VCaP (cell line): ENCODE results near the gene DGKG.

Experiments
- H3K27ac ChIP-seq: fragments of 450-650 bp; 2 replicates; pipeline ENCODE4 v1.5.1; 2017
- TF ChIP-seq, protein P1 (sequence below): fragments of 450-650 bp; conservative IDR thresholded peaks from 2 replicates; pipeline ENCODE4 v1.5.1; 2017; ENCODE audit warnings: mild to moderate bottlenecking, moderate library complexity

The DGKG gene

DNA sequence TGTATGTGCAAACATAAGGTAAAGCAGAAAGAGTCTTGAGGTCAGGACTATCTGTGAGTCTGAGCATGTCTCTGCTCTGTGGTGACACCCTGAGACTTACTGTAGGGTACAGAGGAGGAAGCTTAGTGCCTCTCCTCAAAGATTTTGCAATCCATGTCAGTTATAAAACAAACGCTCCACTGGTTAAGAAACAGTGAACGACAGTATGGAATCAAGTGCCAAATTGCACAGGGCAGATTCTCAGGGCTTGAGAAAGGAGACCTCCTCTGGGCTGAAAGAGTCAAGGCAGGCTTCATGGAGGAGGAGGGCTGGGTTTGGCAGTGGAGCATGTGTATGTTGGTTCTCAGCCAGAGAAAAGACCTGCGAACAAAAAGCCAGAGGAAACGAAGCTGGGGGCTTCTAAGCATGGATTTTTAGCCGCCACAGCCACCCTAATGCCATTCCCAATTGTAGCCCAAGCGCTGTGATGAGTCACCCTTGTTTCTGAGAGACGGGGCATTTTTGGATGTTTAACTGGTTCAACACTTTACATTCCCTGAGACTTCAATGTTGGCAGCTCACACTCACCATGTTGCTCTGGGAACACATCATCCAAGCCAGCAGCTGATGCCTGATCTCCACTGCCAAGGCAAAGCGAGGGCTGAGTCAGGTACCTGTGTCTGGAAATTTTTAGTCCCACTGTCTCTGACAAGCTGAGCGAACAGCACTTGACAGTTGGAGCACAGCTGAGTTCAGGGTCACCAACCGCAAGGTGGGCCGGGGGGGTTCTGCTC lies 3.4 kb upstream of the DGKG start:
- TF ChIP-seq, protein P1, sequence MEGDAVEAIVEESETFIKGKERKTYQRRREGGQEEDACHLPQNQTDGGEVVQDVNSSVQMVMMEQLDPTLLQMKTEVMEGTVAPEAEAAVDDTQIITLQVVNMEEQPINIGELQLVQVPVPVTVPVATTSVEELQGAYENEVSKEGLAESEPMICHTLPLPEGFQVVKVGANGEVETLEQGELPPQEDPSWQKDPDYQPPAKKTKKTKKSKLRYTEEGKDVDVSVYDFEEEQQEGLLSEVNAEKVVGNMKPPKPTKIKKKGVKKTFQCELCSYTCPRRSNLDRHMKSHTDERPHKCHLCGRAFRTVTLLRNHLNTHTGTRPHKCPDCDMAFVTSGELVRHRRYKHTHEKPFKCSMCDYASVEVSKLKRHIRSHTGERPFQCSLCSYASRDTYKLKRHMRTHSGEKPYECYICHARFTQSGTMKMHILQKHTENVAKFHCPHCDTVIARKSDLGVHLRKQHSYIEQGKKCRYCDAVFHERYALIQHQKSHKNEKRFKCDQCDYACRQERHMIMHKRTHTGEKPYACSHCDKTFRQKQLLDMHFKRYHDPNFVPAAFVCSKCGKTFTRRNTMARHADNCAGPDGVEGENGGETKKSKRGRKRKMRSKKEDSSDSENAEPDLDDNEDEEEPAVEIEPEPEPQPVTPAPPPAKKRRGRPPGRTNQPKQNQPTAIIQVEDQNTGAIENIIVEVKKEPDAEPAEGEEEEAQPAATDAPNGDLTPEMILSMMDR: no peak
- no peak overlapping the region for H3K27ac ChIP-seq

DNA sequence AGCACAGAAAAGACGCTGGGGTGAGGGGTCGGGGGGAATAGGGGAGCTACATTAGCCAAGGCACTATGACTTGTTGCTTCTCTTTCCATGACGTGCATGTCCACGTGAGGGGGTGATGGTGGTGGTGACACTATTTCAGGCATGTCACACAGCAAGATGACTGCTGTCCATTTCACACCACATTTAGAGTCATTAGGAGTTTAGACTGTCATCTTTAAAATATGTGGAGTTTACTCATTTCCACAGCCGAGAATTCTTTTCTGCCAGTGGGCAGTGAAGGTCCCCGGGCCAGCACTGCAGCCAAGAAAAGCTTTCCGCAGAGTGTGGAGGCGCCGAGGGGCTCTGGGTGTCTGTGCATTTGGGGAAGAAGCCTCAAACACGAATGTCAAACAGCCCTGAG lies 954 bp upstream of the DGKG start:
- TF ChIP-seq, protein P1: no peak

DNA sequence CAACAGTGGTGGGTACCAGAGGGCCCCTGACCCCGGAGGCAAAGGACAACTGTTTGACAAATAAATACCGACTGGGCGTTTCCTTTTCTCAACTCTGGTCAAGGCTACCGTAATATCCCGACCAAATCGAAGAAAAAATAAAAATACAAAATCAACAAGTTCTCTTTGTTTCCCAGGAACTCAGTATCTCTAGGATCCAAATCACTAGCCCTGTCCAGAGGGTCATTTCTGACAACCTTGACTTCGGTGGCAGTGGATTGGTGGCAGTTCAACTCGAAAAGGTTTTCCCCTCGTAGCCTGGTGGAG lies 456 bp upstream of the DGKG start:
- H3K27ac ChIP-seq: peak overlapping the region; percentile 64; the same call in 1 of the 2 replicates
- TF ChIP-seq, protein P1: no peak

More for the DNA sequence above, 954 bp upstream of the DGKG start:
- H3K27ac ChIP-seq: no peak overlapping the region

DNA sequence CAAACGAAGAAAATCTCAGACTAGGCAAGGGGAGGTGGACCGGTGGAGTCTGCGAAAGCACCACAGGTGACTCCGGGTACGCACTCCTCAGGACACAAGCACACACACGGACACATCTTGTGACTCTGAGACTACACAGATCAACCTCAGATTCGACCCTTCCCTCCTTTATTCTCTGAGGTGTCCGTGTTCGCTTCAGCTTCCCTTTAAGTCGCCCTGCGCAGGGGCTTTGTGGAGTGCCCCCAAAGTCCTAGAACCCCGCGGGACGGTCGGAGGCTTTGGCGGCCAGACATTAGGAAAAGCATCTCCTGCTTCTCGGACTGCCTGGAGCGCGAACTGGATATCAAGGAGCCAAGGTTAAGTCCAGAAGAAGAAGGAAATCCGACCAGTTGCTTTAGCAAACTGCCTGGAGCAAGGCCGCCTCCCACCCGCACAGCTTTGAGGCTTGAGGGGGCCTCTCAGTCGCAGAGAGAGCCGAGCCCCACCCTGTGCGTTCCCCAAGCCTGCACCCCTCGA lies 730 bp downstream of the DGKG start:
- peak overlapping the region; percentile 64; the same call in 1 of the 2 replicates for H3K27ac ChIP-seq
- TF ChIP-seq, protein P1: no peak

DNA sequence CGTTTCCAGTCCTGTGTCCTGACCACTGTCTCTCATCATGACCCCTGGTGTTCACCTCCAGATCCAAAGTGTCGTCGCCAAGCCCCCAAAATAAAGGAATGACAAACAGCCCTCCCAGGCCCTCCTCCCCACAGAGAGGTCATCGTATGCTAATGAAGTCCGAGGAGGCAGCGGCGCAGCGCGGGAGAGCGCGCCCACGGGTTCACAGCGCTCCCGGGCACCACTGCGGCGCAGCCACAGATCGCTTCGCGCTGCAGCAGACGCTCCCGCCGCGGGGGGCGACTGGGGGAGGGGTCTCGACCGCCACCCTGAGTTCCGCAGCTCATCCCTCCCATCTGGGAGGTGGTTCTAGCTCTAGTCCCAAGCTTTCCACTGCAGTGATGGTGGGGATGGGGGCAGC lies 1.3 kb downstream of the DGKG start:
- H3K27ac ChIP-seq: no peak overlapping the region
- TF ChIP-seq, protein P1: no peak

DNA sequence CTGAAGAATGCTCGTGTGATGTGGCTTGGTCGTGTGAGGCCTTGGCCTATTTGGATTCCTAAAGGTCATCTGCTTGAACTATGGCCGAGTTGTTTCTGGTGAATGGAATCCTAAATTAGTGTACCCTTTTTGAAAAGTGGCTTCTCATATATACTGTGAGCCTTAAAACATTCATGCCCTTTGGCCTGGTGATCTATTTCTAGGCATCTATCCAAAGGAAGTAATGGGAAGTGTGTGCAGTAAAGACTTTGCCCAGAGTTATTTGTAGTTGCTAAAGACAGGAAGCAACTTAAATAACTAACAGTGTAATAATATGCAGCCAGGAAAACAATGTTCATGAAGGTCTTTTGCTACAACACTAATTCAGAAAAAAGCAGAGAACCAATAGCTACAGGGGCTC lies 3.0 kb downstream of the DGKG start:
- TF ChIP-seq, protein P1: no peak
- H3K27ac ChIP-seq: no peak overlapping the region

DNA sequence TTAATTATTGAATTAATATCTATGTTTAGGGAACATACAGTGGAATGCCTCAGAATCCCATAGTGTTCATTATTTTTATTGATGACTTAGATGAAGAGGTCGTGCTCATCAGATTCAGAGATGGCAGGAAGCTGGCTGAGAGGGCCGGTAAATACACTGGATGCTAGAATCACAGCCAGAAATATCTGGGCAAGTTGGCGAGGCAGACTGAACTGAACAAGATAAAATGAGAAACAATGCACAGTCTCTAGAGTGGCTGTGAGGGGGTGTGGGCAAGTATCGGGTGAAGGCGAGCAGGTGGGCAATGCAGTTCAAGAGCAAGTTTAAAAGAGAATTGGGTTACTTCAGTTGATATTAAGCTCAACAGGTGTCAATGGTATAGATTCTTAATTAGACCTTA lies 5.9 kb downstream of the DGKG start:
- TF ChIP-seq, protein P1: no peak
- H3K27ac ChIP-seq: no peak overlapping the region
